Glutamatergic neuron (in vitro differentiated cells): Measurements from ENCODE around the gene FARP1. TPM values are rescaled to one million over a fixed set of nuclear protein-coding genes. Genes with fewer than 3 reads are reported as not detected.

ENCODE experiments used
- DNase-seq: peaks from one replicate; pipeline ENCODE4 v3.0.0; 2022
- H3K27ac Mint-ChIP-seq: one replicate; pipeline ENCODE4 v1.8.0; 2020; ENCODE audit warnings: mild to moderate bottlenecking, mixed read lengths, inconsistent platforms; ENCODE audit not compliant: unreplicated experiment
- H3K27me3 Mint-ChIP-seq: one replicate; pipeline ENCODE4 v1.8.0; 2020; ENCODE audit warnings: mild to moderate bottlenecking, moderate library complexity, mixed read lengths, inconsistent platforms; ENCODE audit not compliant: unreplicated experiment
- H3K36me3 Mint-ChIP-seq: one replicate; pipeline ENCODE4 v1.8.0; 2020; ENCODE audit warnings: mild to moderate bottlenecking, mixed read lengths, inconsistent platforms; ENCODE audit not compliant: unreplicated experiment
- H3K4me1 Mint-ChIP-seq: one replicate; pipeline ENCODE4 v1.8.0; 2020; ENCODE audit warnings: mild to moderate bottlenecking, low read depth, mixed read lengths, inconsistent platforms; ENCODE audit not compliant: unreplicated experiment
- H3K4me3 Mint-ChIP-seq: one replicate; pipeline ENCODE4 v1.8.0; 2020; ENCODE audit warnings: mild to moderate bottlenecking, mixed read lengths, inconsistent platforms; ENCODE audit not compliant: unreplicated experiment
- H3K9me3 Mint-ChIP-seq: one replicate; pipeline ENCODE4 v1.8.0; 2020; ENCODE audit warnings: mild to moderate bottlenecking, moderate library complexity, mixed read lengths, inconsistent platforms; ENCODE audit not compliant: unreplicated experiment
- CTCF ChIP-seq: fragments of 200-600 bp; sonication (generic); IDR thresholded peaks from one replicate; pipeline ENCODE4 v1.5.0; 2021; ENCODE audit not compliant: partially characterized antibody, unreplicated experiment
- total RNA-seq: library from RNA; stranded (reverse); fragmentation: NEBNext Ultra II Directional; extraction: Animal tissue kit (Norgen Biotek cat#: 25700); gene quantifications from one replicate; pipeline ENCODE4 v1.2.1, GENCODE V29; 2021; ENCODE audit not compliant: unreplicated experiment

The FARP1 gene
- total RNA-seq, 1 donor from 2014 or later: 233 TPM

GRCh38 chr13:98252931-98253470 is 110.1 kb downstream of the FARP1 start:
- no peak overlapping the region for H3K27ac Mint-ChIP-seq
- H3K4me1 Mint-ChIP-seq: peaks cover 16% of the 10 kb centered on the region

GRCh38 chr13:98253526-98253925 is 110.6 kb downstream of the FARP1 start:
- no peak overlapping the region for H3K4me3 Mint-ChIP-seq
- H3K9me3 Mint-ChIP-seq: peaks cover 9% of the 10 kb centered on the region
- peaks cover 2% of the 10 kb centered on the region for H3K27me3 Mint-ChIP-seq
- H3K4me1 Mint-ChIP-seq: peaks cover 16% of the 10 kb centered on the region
- DNase-seq: no peak
- H3K27ac Mint-ChIP-seq: no peak overlapping the region
- H3K36me3 Mint-ChIP-seq: peaks cover 8% of the 10 kb centered on the region
- no peak for TF ChIP-seq CTCF

More at GRCh38 chr13:98252931-98253470, 110.1 kb downstream of the FARP1 start:
- TF ChIP-seq CTCF: no peak
- no peak overlapping the region for H3K4me3 Mint-ChIP-seq
- H3K27me3 Mint-ChIP-seq: peaks cover 2% of the 10 kb centered on the region
- DNase-seq: no peak
- H3K36me3 Mint-ChIP-seq: peaks cover 8% of the 10 kb centered on the region
- peaks cover 9% of the 10 kb centered on the region for H3K9me3 Mint-ChIP-seq

- H3K4me3 Mint-ChIP-seq: no peak overlapping the region
- H3K9me3 Mint-ChIP-seq: peaks cover 10% of the 10 kb centered on the region
- peaks cover 2% of the 10 kb centered on the region for H3K27me3 Mint-ChIP-seq
- peaks cover 8% of the 10 kb centered on the region for H3K36me3 Mint-ChIP-seq
- peaks cover 14% of the 10 kb centered on the region for H3K4me1 Mint-ChIP-seq
- H3K27ac Mint-ChIP-seq: no peak overlapping the region
- no peak for TF ChIP-seq CTCF
- DNase-seq: no peak
These were observed 111.6 kb downstream of the FARP1 start for GRCh38 chr13:98254513-98254912.

- H3K4me1 Mint-ChIP-seq: peaks cover 33% of the 10 kb centered on the region
- no peak overlapping the region for H3K27ac Mint-ChIP-seq
- H3K4me3 Mint-ChIP-seq: no peak overlapping the region
- H3K9me3 Mint-ChIP-seq: peaks cover 16% of the 10 kb centered on the region
- H3K36me3 Mint-ChIP-seq: peaks cover 8% of the 10 kb centered on the region
- no peak for DNase-seq
- TF ChIP-seq CTCF: no peak
- H3K27me3 Mint-ChIP-seq: peaks cover 7% of the 10 kb centered on the region
These were observed 115.3 kb downstream of the FARP1 start for GRCh38 chr13:98258226-98258625.

- H3K27me3 Mint-ChIP-seq: peaks cover 7% of the 10 kb centered on the region
- no peaks in the 10 kb centered on the region for H3K36me3 Mint-ChIP-seq
- H3K9me3 Mint-ChIP-seq: peaks cover 8% of the 10 kb centered on the region
- TF ChIP-seq CTCF: no peak
- DNase-seq: no peak
- H3K4me3 Mint-ChIP-seq: no peak overlapping the region
- H3K27ac Mint-ChIP-seq: peak overlapping the region; percentile 60
- H3K4me1 Mint-ChIP-seq: peaks cover 35% of the 10 kb centered on the region
These were observed 117.7 kb downstream of the FARP1 start for GRCh38 chr13:98260357-98261164.
